Measurements from ENCODE around the gene PCK2. TPM values are rescaled to one million over a fixed set of nuclear protein-coding genes. Genes with fewer than 3 reads are reported as not detected.

PCK2 gene
- total and polyA plus RNA-seq, 2 of the 13 experiments (the other 11 are each of a cell fraction or from before 2014, with no cell fraction given) = 129 to 272 TPM

DNA sequence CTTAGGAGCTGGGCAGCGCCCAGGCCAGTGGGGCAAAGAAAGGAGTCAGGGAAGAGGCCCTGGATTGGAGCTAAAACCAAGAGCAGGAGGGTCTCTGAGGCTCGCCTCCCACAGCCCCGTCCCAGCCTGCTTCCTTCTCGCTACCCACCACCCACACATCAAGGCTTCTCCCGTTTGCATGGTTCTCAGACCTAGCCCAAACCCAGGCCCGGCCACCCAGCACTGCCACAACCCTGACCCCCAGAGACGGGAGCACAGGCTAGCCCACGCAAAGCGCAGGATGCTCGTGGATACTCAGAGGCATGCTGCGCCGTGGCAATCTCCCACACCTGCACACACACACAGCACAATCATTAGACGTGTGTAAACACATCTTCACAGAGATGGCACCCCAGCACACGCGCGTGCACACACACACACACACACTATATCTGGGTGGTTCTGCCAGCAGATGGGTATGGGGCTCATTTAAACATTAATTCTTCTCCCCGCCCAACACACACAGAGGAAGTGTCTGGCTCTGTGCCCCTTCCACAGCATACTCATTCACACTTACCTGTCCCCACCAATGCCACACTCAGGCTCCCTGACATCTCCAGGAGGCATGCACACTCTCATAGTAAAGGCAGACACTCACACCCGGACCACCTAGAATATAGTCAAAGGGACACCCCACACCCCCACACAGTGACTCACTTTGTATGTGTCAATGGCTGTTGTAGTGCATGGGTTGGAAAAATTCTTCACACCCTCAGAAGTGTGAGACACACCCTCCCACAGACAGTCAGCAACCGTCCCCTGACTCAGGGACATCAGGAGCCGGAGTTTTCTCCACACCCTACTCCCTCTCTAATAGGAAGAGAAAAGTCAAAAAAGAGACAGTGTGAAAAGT lies 41.2 kb upstream of the PCK2 start (continued):
- TF ChIP-seq, protein P1, sequence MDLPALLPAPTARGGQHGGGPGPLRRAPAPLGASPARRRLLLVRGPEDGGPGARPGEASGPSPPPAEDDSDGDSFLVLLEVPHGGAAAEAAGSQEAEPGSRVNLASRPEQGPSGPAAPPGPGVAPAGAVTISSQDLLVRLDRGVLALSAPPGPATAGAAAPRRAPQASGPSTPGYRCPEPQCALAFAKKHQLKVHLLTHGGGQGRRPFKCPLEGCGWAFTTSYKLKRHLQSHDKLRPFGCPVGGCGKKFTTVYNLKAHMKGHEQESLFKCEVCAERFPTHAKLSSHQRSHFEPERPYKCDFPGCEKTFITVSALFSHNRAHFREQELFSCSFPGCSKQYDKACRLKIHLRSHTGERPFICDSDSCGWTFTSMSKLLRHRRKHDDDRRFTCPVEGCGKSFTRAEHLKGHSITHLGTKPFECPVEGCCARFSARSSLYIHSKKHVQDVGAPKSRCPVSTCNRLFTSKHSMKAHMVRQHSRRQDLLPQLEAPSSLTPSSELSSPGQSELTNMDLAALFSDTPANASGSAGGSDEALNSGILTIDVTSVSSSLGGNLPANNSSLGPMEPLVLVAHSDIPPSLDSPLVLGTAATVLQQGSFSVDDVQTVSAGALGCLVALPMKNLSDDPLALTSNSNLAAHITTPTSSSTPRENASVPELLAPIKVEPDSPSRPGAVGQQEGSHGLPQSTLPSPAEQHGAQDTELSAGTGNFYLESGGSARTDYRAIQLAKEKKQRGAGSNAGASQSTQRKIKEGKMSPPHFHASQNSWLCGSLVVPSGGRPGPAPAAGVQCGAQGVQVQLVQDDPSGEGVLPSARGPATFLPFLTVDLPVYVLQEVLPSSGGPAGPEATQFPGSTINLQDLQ (CRISPR knock-in tag; IDR thresholded peaks at IDR 0.05) = no peak
- TF ChIP-seq TRIM24 (CRISPR knock-in tag; IDR thresholded peaks at IDR 0.05) (0 out of 2 replicates have a peak, but pooled peaks have one; percentile 48), PCBP1 (IDR thresholded peaks at IDR 0.05; ENCODE audit: borderline replicate concordance, low read depth, low read length) (0 out of 2 replicates have a peak, but pooled peaks have one; percentile 9), NFIB (CRISPR knock-in tag; IDR thresholded peaks at IDR 0.05; ENCODE audit: borderline replicate concordance) (peak; percentile 90; the same call in 1 of the 2 replicates), ZNF749 (CRISPR knock-in tag; IDR thresholded peaks at IDR 0.05; ENCODE audit: borderline replicate concordance) (peak; percentile 43; the same call in 1 of the 2 replicates), GZF1 (CRISPR knock-in tag; IDR thresholded peaks at IDR 0.05) (peak; percentile 84; the same call in 1 of the 2 replicates), HMGXB4 (CRISPR knock-in tag; IDR thresholded peaks at IDR 0.05; ENCODE audit: borderline replicate concordance in 1 of 2, low read depth in 1 of 2) (0 out of 4 replicates have a peak, but pooled peaks of 1 of the 2 experiments have one; percentile 40), ZFP41 (CRISPR knock-in tag; IDR thresholded peaks at IDR 0.05; ENCODE audit: borderline replicate concordance) (0 out of 2 replicates have a peak, but pooled peaks have one; percentile 20), ZNF343 (CRISPR knock-in tag; IDR thresholded peaks at IDR 0.05) (0 out of 2 replicates have a peak, but pooled peaks have one; percentile 24), FOXJ3 (CRISPR knock-in tag; IDR thresholded peaks at IDR 0.05; ENCODE audit: borderline replicate concordance) (no peak), ZBTB7A (CRISPR knock-in tag; IDR thresholded peaks at IDR 0.05) (peak; percentile 23; the same call in 1 of the 2 replicates), ZNF253 (CRISPR knock-in tag; IDR thresholded peaks at IDR 0.05; ENCODE audit: borderline replicate concordance) (peak; percentile 23; the same call in 1 of the 2 replicates), ZNF121 (CRISPR knock-in tag; IDR thresholded peaks at IDR 0.05) (no peak), ZNF616 (CRISPR knock-in tag; IDR thresholded peaks at IDR 0.05; ENCODE audit: low read depth) (0 out of 2 replicates have a peak, but pooled peaks have one; percentile 60), ATAD3A (CRISPR knock-in tag; IDR thresholded peaks at IDR 0.05) (peak; percentile 2; the same call in 1 of the 2 replicates)
